Activated CD8-positive, alpha-beta T cell treated with anti-CD3 and anti-CD28 coated beads for 36 hours (primary cell): ENCODE measurements around the gene PSMG3. TPM values are rescaled to one million over a fixed set of nuclear protein-coding genes. Genes with fewer than 3 reads are reported as not detected.

Experiments used
- ATAC-seq: fragments of 200-7000 bp; cut with Tn5 transposase; one replicate; pipeline ENCODE4 v1.10.0; 2021; ENCODE audit warnings: mild to moderate bottlenecking, moderate library complexity
- CTCF ChIA-PET: fragments of 350-600 bp; sonication (Branson Sonifier 250); formaldehyde crosslinking; loops from one replicate; lab custom pipeline; 2021; ENCODE audit warnings: antibody characterized with exemption; lab: Charles Lee
- POLR2A ChIA-PET: fragments of 350-600 bp; sonication (Branson Sonifier 250); formaldehyde crosslinking; loops from one replicate; lab custom pipeline; 2021; ENCODE audit warnings: antibody characterized with exemption; lab: Charles Lee
- DNase-seq: peaks from one replicate; pipeline ENCODE4 v3.0.0-alpha.2; 2020
- H3K27ac Mint-ChIP-seq: one replicate; pipeline ENCODE4 v1.8.0; 2021; ENCODE audit warnings: mild to moderate bottlenecking, mixed read lengths
- H3K27me3 Mint-ChIP-seq: one replicate; pipeline ENCODE4 v1.8.0; 2021; ENCODE audit warnings: mixed read lengths
- H3K36me3 Mint-ChIP-seq: one replicate; pipeline ENCODE4 v1.8.0; 2021; ENCODE audit warnings: low read depth, mixed read lengths
- H3K4me1 Mint-ChIP-seq: one replicate; pipeline ENCODE4 v1.8.0; 2021; ENCODE audit warnings: low read depth, mixed read lengths
- H3K4me3 Mint-ChIP-seq: one replicate; pipeline ENCODE4 v1.8.0; 2021; ENCODE audit warnings: mild to moderate bottlenecking, moderate library complexity, mixed read lengths
- H3K9me3 Mint-ChIP-seq: one replicate; pipeline ENCODE4 v1.8.0; 2021; ENCODE audit warnings: mixed read lengths
- intact Hi-C: fragments of 100-400 bp; cut with micrococcal nuclease; formaldehyde crosslinking; loops from one replicate; pipeline ENCODE4 v1.10.0; 2022
- total RNA-seq, 2 experiments: library from RNA; stranded (reverse); gene quantifications; one replicate each; pipeline ENCODE4 v1.2.3, GENCODE V29; 2021
- TF ChIP-seq, protein P1 (sequence below): fragments of 200-600 bp; IDR thresholded peaks from one replicate; pipeline ENCODE4 v1.8.0; 2022; ENCODE audit warnings: antibody characterized with exemption, mild to moderate bottlenecking

The PSMG3 gene
- total RNA-seq, 2 experiments from 2014 or later, result 38.9 to 41.5 TPM

DNA sequence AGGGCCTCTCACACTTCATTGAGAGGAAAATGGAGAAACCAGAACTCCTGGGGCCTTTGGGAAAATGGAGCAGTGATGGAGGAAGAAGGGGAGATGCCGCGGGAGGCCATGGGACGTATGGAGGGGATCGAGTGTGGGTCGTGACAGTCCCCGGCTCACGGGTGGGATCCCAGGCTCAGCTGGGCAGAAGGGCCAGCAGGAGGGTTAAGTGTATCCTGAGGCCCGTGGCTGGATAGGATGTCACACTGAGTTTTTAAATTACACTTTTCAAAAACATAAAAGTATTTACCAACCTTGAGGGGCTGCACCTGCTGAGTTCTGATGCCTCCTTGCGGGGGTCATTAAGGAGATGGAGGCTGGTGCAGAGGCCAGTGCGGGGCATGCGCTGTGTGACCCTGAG lies 28.0 kb upstream of the PSMG3 start:
- no peak overlapping the region for H3K27ac Mint-ChIP-seq
- H3K4me1 Mint-ChIP-seq, result peaks cover 7% of the 10 kb centered on the region
- H3K4me3 Mint-ChIP-seq, result no peak overlapping the region
- TF ChIP-seq, protein P1, sequence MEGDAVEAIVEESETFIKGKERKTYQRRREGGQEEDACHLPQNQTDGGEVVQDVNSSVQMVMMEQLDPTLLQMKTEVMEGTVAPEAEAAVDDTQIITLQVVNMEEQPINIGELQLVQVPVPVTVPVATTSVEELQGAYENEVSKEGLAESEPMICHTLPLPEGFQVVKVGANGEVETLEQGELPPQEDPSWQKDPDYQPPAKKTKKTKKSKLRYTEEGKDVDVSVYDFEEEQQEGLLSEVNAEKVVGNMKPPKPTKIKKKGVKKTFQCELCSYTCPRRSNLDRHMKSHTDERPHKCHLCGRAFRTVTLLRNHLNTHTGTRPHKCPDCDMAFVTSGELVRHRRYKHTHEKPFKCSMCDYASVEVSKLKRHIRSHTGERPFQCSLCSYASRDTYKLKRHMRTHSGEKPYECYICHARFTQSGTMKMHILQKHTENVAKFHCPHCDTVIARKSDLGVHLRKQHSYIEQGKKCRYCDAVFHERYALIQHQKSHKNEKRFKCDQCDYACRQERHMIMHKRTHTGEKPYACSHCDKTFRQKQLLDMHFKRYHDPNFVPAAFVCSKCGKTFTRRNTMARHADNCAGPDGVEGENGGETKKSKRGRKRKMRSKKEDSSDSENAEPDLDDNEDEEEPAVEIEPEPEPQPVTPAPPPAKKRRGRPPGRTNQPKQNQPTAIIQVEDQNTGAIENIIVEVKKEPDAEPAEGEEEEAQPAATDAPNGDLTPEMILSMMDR, result no peak
- H3K27me3 Mint-ChIP-seq, result peaks cover 5% of the 10 kb centered on the region
- CTCF ChIA-PET, result interaction anchor here (1.0 kb wide), 1 partner anchor 9 kb away, joined by 3 read pairs; no protein-coding TSS in a partner anchor
- H3K36me3 Mint-ChIP-seq, result no peaks in the 10 kb centered on the region
- no peaks in the 10 kb centered on the region for H3K9me3 Mint-ChIP-seq
- POLR2A ChIA-PET, result no interaction called here
- DNase-seq (no peak), ATAC-seq (no peak)
- intact Hi-C loops, result no loop called here

DNA sequence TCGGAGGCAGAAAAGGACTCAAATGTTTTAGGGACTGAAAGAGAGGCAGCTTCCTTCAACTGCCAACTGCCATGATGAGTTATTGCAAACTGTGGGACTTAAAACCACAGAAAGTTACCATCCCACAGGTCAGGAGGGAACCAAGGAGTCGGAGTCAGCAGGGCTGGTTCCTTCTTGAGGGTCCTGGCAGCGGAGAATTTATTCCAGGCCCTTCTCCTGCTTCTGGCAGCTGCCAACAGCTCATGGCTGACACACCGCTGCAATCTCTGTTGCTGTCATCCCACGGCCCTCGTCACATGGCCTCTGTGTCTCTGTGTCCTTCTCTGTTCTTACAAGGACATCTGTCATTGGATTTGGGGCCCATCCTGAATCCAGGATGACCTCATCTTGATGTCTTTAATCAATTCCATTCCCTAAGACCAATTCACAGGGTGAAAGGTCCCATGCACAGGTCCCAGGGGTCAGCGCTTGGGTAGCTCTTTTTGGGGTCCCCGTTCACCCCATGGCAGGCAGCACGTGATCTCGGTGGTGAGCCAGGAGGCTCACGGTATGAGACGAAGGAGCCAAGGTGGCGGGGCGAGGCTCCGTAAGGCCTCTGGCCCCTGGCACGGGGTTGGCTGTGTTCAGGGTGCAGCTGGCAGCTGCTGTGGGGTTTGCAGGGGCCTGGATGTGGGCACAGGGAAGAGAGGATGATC lies 27.4 kb upstream of the PSMG3 start:
- intact Hi-C loops, result no loop called here
- POLR2A ChIA-PET, result no interaction called here
- ATAC-seq (no peak), DNase-seq (no peak)
- Mint-ChIP-seq H3K27me3 (peaks cover 10% of the 10 kb centered on the region), H3K9me3 (no peaks in the 10 kb centered on the region), H3K4me3 (no peak overlapping the region), H3K27ac (no peak overlapping the region), H3K36me3 (no peaks in the 10 kb centered on the region), H3K4me1 (peaks cover 13% of the 10 kb centered on the region)
- TF ChIP-seq, protein P1, result no peak
- CTCF ChIA-PET, result interaction anchor here (1.0 kb wide), 1 partner anchor 9 kb away, joined by 3 read pairs; no protein-coding TSS in a partner anchor

DNA sequence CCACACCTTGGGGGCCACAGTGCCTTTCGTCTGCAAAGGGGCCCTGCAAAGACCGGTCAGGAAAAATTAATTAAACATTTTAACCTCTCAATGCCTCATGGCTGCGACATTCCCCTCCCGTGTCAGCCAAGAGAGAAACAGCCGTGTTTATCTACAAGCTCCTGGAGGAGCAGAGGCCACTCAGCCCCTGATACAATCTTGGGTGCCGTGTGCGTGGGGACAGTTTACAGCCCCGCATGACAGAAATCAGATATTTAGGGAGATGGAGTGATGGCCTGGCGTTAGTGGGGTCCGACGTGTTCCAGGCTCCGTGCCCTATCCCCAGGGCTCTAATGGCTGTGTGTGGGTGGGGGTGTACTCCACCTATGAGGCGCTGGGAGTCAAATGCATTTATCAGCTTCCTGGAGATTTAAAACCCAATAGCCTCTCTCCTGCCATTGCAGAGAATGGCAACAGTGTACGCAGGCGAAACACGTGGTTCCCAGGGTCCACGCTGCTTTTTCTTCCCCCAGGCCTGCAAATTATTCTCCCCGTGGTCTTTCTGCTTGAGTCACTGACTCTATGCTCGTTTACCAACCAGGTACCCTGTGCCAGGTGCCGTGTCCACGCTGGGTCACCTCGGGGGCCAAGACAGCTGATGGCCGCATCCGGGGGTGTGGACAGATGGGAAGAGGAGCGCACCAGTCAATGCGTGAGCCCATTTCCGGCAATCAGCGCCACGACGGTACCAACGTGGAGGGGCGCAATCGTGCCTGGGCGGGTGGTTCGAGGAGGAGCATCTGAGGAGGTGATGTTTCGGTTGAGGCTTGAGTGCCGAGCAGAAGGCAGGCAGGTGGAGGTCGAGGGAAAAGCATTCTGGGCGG lies 26.6 kb upstream of the PSMG3 start:
- Mint-ChIP-seq H3K27ac (no peak overlapping the region), H3K4me3 (no peak overlapping the region), H3K36me3 (no peaks in the 10 kb centered on the region), H3K27me3 (peaks cover 17% of the 10 kb centered on the region), H3K9me3 (no peaks in the 10 kb centered on the region), H3K4me1 (peaks cover 20% of the 10 kb centered on the region)
- DNase-seq, result no peak
- CTCF ChIA-PET, result interaction anchor here (1.0 kb wide), 1 partner anchor 8 kb away, joined by 3 read pairs; no protein-coding TSS in a partner anchor
- TF ChIP-seq, protein P1, result no peak
- ATAC-seq, result no peak
- intact Hi-C loops, result no loop called here
- POLR2A ChIA-PET, result no interaction called here

DNA sequence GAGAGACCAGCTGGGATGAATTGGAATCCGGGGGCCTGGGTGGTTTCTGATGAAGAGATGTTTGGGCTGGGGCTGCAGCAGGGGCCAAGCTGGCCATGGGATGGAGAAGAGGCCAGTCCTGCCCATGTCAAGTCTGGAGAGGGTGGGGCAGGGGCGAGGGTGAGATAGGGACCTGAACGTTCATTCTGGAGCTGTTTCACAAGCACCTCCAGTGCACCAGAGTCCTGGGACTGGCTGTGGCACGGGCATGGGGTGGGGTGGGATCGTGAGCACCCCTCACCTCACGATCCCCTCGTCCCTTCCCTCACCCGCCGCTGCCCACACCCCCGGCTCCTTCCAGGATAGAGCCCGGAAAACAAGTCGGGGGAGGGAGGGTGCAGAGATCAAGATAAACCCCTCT lies 25.8 kb upstream of the PSMG3 start:
- no peak for ATAC-seq
- H3K27ac Mint-ChIP-seq, result no peak overlapping the region
- CTCF ChIA-PET, result no interaction called here

More for the DNA sequence above, 25.8 kb upstream of the PSMG3 start:
- Mint-ChIP-seq H3K27me3 (peaks cover 24% of the 10 kb centered on the region), H3K4me3 (no peak overlapping the region), H3K36me3 (no peaks in the 10 kb centered on the region), H3K9me3 (no peaks in the 10 kb centered on the region), H3K4me1 (peaks cover 26% of the 10 kb centered on the region)
- TF ChIP-seq, protein P1, result no peak
- intact Hi-C loops, result no loop called here
- POLR2A ChIA-PET, result no interaction called here
- DNase-seq, result no peak
